Nephron progenitor cell (in vitro differentiated cells): ENCODE results near the gene SEC22A.

ENCODE experiments used
- DNase-seq: peaks from one replicate; pipeline ENCODE4 v3.0.0; 2021
- H3K27ac Mint-ChIP-seq: 2 replicates; pipeline ENCODE4 v1.8.0; 2021; ENCODE audit warnings: mild to moderate bottlenecking, moderate library complexity, mixed read lengths
- H3K27me3 Mint-ChIP-seq: 2 replicates; pipeline ENCODE4 v1.8.0; 2021; ENCODE audit warnings: mild to moderate bottlenecking, low read depth, mixed read lengths; ENCODE audit not compliant: poor library complexity
- H3K36me3 Mint-ChIP-seq: 2 replicates; pipeline ENCODE4 v1.8.0; 2021; ENCODE audit warnings: low read depth, mixed read lengths
- H3K4me1 Mint-ChIP-seq: 2 replicates; pipeline ENCODE4 v1.8.0; 2021; ENCODE audit warnings: mixed read lengths
- H3K4me3 Mint-ChIP-seq: 2 replicates; pipeline ENCODE4 v1.8.0; 2021; ENCODE audit warnings: mild to moderate bottlenecking, moderate library complexity, mixed read lengths
- H3K9me3 Mint-ChIP-seq: 2 replicates; pipeline ENCODE4 v1.8.0; 2021; ENCODE audit warnings: mild to moderate bottlenecking, moderate library complexity, mixed read lengths
- TF ChIP-seq, protein P1 (sequence below): fragments of 200-600 bp; sonication (generic); IDR thresholded peaks from 2 replicates; pipeline ENCODE4 v1.5.0; 2021; ENCODE audit warnings: antibody characterized with exemption

The SEC22A gene, protein sequence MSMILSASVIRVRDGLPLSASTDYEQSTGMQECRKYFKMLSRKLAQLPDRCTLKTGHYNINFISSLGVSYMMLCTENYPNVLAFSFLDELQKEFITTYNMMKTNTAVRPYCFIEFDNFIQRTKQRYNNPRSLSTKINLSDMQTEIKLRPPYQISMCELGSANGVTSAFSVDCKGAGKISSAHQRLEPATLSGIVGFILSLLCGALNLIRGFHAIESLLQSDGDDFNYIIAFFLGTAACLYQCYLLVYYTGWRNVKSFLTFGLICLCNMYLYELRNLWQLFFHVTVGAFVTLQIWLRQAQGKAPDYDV

DNA sequence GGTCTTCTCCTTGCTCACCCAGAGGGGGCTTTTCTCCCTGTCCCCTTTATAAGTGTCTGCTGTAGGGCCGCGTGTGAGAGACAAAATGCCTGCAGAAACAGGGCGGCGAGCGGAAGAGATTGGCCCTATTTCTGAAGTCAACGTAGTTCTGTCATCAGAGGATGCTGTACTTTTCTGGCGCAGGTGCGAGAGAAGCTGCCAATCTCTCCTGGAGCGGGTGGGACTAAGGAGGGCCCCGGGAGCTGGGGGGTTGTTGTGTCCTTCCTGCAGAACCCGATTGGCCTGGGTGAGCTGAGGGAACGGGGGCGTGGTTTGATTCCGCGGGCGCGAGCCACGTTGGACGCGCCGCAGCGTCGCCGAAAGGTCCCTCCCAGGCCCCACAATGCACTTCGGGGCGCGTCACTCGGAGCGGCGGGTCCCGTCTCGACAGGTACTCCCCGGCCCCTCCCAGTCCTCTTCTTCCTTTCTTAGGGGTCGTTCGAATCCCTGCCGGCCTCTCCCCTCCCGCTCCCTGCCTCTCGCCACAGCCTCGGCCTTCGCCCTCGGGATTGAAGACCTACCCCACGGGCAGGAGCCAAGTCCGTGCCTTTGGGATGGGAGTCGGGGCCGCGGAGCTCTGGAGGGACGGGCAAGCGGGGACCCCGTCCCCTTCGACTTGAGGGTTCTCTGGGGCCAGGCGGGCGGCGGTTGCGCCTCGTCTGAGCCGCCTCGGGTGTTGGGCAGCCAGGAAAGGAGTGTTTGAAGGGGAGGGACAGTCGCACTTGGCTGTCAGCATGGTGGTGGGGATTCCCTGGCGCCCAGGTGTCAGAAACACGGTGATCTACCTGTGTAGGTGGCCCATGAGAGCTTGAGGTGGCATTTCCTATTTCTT, at the start of gene SEC22A:
SEC22A (plus strand) TSS at position 387 of the 871 bp plus-strand sequence. CDS start 7,275 bp downstream, outside the sequence.
- Mint-ChIP-seq H3K4me1 (peaks cover 8% of the 10 kb centered on the region), H3K9me3 (peaks cover 20% of the 10 kb centered on the region), H3K4me3 (peak within 1 kb of the TSS; percentile 87), H3K27ac (peak within 1 kb of the TSS; percentile 94), H3K36me3 (peaks cover 5% of the 10 kb centered on the region), H3K27me3 (peaks cover 2% of the 10 kb centered on the region)
- peak; percentile 92 for DNase-seq
- TF ChIP-seq, protein P1, sequence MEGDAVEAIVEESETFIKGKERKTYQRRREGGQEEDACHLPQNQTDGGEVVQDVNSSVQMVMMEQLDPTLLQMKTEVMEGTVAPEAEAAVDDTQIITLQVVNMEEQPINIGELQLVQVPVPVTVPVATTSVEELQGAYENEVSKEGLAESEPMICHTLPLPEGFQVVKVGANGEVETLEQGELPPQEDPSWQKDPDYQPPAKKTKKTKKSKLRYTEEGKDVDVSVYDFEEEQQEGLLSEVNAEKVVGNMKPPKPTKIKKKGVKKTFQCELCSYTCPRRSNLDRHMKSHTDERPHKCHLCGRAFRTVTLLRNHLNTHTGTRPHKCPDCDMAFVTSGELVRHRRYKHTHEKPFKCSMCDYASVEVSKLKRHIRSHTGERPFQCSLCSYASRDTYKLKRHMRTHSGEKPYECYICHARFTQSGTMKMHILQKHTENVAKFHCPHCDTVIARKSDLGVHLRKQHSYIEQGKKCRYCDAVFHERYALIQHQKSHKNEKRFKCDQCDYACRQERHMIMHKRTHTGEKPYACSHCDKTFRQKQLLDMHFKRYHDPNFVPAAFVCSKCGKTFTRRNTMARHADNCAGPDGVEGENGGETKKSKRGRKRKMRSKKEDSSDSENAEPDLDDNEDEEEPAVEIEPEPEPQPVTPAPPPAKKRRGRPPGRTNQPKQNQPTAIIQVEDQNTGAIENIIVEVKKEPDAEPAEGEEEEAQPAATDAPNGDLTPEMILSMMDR, result no peak

DNA sequence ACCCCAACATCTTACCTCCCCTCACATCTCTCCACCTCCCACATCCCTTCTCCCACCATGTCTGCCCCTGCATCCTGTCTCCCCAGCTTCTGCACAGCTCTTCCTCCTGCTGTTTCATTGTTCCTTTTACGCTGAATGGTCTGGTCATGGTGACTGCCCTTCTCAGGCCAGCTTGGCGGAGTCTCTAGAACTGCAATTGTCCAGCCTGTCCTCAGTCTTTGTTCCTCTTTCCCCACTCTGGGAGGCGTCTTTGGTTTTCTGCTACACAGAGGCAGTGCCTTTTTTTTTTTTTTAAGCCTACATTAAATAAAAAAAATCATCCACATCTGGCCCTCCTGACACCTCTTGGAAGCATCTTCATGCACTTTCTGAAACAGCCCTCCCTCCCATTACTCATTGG, 49.1 kb upstream of the SEC22A start:
- peak overlapping the region; percentile 44 for H3K27ac Mint-ChIP-seq
- H3K4me3 Mint-ChIP-seq, result no peak overlapping the region
- no peaks in the 10 kb centered on the region for H3K9me3 Mint-ChIP-seq
- no peaks in the 10 kb centered on the region for H3K36me3 Mint-ChIP-seq
- no peaks in the 10 kb centered on the region for H3K27me3 Mint-ChIP-seq
- TF ChIP-seq, protein P1, result no peak
- DNase-seq, result no peak
- H3K4me1 Mint-ChIP-seq, result peaks cover 77% of the 10 kb centered on the region

DNA sequence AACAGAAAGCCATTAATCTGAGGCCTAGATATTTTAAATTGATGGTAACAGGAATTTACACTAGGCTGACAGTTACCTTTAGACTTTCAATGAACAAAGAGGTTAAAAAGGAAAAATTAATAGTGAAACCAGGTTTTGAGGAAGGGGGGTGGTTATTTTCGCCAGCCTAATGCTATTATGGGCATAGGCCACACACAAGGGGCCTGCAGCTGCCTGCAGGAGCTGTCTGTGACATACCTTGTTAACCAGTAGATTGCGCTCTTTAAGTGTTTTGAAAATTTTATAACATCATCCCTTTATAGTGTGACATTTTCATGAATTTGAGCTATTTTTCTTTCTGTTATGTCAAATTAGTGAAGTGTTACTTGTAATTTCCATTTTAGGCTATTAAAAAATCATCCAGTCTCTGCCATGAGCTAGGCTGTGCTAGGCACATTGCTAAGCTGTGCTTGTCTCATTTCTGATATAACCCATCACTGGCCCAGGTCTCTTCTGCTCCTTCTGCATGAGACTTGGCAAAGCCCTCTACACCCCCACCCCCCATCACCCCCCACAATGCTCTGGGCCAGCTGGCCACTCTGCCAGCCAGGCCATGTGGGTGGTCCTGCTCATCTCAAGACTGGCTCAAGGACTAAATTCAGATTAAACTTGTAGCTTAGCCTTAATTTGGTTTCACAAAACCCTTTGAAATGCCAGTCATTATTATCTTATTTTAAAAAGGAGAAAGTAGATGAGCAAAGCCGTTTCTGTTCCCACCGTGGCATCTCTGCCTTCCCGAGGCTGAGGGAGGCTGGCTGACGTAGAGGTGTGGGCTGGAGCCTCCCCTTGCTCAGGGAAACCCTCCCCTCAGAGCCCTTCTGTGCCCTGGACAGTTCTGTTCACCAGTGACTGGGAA, 48.4 kb upstream of the SEC22A start:
- DNase-seq, result no peak
- TF ChIP-seq, protein P1, result no peak
- H3K9me3 Mint-ChIP-seq, result no peaks in the 10 kb centered on the region
- H3K4me3 Mint-ChIP-seq, result no peak overlapping the region
- H3K4me1 Mint-ChIP-seq, result peaks cover 84% of the 10 kb centered on the region
- H3K27me3 Mint-ChIP-seq, result peaks cover under 1% of the 10 kb centered on the region
- H3K36me3 Mint-ChIP-seq, result peaks cover 1% of the 10 kb centered on the region
- no peak overlapping the region for H3K27ac Mint-ChIP-seq

DNA sequence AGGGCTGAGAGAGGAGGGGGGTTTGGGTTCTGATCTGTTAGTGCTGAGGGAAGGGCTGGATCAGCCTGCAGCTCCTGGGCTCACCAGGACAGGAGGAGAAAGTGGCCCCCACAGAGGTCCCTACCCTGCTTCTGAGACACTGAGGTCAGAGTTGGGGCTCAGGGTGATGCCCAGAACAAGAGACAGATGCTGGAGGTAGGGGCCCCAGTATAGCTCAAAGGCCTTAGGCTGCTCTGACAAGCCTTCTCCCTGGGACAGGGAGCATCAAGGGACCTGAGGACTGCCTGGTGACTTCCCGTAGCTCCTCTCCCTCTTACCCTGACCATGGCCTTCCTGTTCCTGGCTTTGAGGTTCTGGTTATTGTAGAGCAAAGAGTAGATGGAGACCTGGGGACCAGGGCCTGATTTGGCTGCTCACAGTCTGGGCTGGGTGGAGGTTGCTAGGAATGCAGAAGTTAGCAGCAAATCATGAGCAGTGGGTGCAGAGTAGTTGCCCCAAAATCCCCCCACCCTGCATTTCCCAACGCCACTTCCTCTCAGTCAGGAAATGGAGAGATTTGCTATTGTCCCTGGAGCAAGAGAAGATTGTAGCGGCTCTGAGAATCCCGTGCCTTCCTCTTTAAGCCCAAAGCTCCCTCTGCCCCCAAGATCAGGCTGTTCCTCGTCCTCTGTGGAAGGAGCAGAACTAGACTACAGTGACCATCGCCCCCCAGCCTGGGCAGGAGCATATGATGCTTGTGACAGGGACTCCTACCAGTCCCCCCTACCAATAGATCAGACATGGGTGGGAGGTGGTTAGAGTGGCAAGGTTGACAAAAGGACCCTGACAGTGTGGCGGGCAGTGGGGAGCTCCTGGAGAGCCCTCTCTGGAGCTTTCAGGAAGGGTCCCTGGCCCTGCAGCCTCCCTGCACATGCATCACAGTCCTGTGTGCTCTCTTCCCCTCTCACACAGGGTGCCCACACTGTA, 47.4 kb upstream of the SEC22A start:
- no peak for DNase-seq
- H3K4me1 Mint-ChIP-seq, result peaks cover 78% of the 10 kb centered on the region
- H3K27me3 Mint-ChIP-seq, result peaks cover 3% of the 10 kb centered on the region
- H3K9me3 Mint-ChIP-seq, result no peaks in the 10 kb centered on the region
- peaks cover 4% of the 10 kb centered on the region for H3K36me3 Mint-ChIP-seq
- no peak overlapping the region for H3K27ac Mint-ChIP-seq
- TF ChIP-seq, protein P1, result no peak
- H3K4me3 Mint-ChIP-seq, result no peak overlapping the region

DNA sequence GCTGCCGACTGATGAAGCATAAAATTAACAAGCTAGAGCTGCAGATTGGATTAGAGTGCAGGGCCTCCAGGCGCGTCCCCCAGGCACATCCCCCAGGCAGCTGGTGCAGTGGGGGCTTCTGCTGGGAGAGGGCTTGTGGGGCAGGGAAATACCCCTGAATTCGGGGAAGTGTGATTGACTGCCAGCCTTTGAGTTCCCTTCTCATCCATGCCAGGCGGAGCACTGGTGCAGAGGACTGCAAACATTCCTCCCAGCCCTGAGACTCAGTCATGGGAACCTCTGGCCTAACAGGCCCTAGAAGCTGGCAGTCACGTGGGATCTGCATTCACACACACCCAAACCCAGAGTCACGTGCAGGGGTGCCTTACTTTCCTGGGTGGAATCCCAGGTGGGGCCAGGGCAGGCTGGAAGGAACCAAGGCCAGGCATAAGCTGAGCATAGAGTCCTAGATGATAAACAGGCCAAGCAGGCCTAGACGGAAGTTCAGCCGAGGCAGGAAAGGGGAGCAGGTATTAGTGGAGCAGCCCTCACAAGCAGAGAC, 46.2 kb upstream of the SEC22A start:
- peaks cover 4% of the 10 kb centered on the region for H3K36me3 Mint-ChIP-seq
- H3K9me3 Mint-ChIP-seq, result no peaks in the 10 kb centered on the region

More for the DNA sequence above, 46.2 kb upstream of the SEC22A start:
- Mint-ChIP-seq H3K27me3 (peaks cover 3% of the 10 kb centered on the region), H3K4me1 (peaks cover 66% of the 10 kb centered on the region), H3K4me3 (no peak overlapping the region), H3K27ac (peak overlapping the region; percentile 38)
- TF ChIP-seq, protein P1, result no peak
- DNase-seq, result peak; percentile 43
